Vagina (tissue), 2 donors: Measurements from ENCODE around the gene TRAPPC10.

Experiments used
- CTCF ChIP-seq, 3 experiments: fragments of 450-650 bp in 2 of 3; fragments of 200-600 bp in 1 of 3; sonication (generic) in 1 of 3; IDR thresholded peaks; one replicate each; pipeline ENCODE4 v1.5.1; 2017 to 2019; ENCODE audit warnings: antibody characterized with exemption in 3 of 3, mild to moderate bottlenecking in 2 of 3, moderate library complexity in 2 of 3
- POLR2A ChIP-seq, 2 donors: fragments of 450-650 bp; IDR thresholded peaks; one replicate each; pipeline ENCODE4 v1.6.1; 2017; ENCODE audit warnings: antibody characterized with exemption in 2 of 2, mild to moderate bottlenecking in 2 of 2, moderate library complexity in 2 of 2

GRCh38 chr21:44011579-44012473 is at the start of gene TRAPPC10:
- TF ChIP-seq CTCF (IDR thresholded peaks at IDR 0.05) (no peak), POLR2A (IDR thresholded peaks at IDR 0.05) (peak in 1 of 2 donors; percentile 76)
